ENCODE data around the gene SREBF2. TPM values are rescaled to one million over a fixed set of nuclear protein-coding genes. Genes with fewer than 3 reads are reported as not detected.

SREBF2 gene
- total RNA-seq, 1 experiment from 2014 or later, result 40.0 TPM

GRCh38 chr22:41873391-41873790 is 40.5 kb downstream of the SREBF2 start:
- Histone ChIP-seq H3K4me3 (ENCODE audit: low read length) (no peak overlapping the region), H2AFZ (ENCODE audit: low read length) (no peak overlapping the region), H3K27me3 (ENCODE audit: low read length) (no peaks in the 10 kb centered on the region), H3K9me3 (ENCODE audit: low read length) (no peaks in the 10 kb centered on the region), H3K4me2 (ENCODE audit: low read length) (no peak overlapping the region), H3K79me2 (ENCODE audit: low read length) (no peaks in the 10 kb centered on the region), H4K20me1 (ENCODE audit: low read length) (no peaks in the 10 kb centered on the region), H3K9me2 (replicated peaks; ENCODE audit: low read length) (no peaks in the 10 kb centered on the region), H3K27ac (ENCODE audit: low read length) (no peak overlapping the region), H3F3A (ENCODE audit: low read length, unreplicated experiment) (no peaks in the 10 kb centered on the region), H3K9ac (ENCODE audit: low read length) (no peak overlapping the region), H3K4me1 (ENCODE audit: insufficient read depth, low read length) (no peaks in the 10 kb centered on the region), H3K36me3 (ENCODE audit: low read depth, low read length) (peaks cover 44% of the 10 kb centered on the region)
- no TSS peak for BruUV-seq (replicated peaks)
- no peak for TF ChIP-seq CTCF (conservative IDR thresholded peaks at IDR 0.05; ENCODE audit: low read depth, low read length)
- no peak for TF ChIP-seq EZH2phosphoT487 (IDR thresholded peaks at IDR 0.05; ENCODE audit: borderline replicate concordance, low read length)
- TF ChIP-seq EZH2 (IDR thresholded peaks at IDR 0.05; ENCODE audit: low read length, unreplicated experiment), result no peak
- no peak for DNase-seq
- ATAC-seq, result no peak
- ChIA-PET CTCF (no interaction called here), POLR2A (ENCODE audit: unreplicated experiment) (interaction anchor here (0.7 kb wide), 1 partner anchor 41 kb away, joined by 3 read pairs; no protein-coding TSS in a partner anchor)
- intact Hi-C loops (cut with micrococcal nuclease), result no loop called here

GRCh38 chr22:41874090-41874489 is 41.2 kb downstream of the SREBF2 start:
- H3K4me2 ChIP-seq (ENCODE audit: low read length), result no peak overlapping the region
- no TSS peak for BruUV-seq (replicated peaks)
- no peak overlapping the region for H3K27ac ChIP-seq (ENCODE audit: low read length)
- H3K4me3 ChIP-seq (ENCODE audit: low read length), result no peak overlapping the region
- H3K9me2 ChIP-seq (replicated peaks; ENCODE audit: low read length), result no peaks in the 10 kb centered on the region
- TF ChIP-seq EZH2phosphoT487 (IDR thresholded peaks at IDR 0.05; ENCODE audit: borderline replicate concordance, low read length) (no peak), EZH2 (IDR thresholded peaks at IDR 0.05; ENCODE audit: low read length, unreplicated experiment) (no peak), CTCF (conservative IDR thresholded peaks at IDR 0.05; ENCODE audit: low read depth, low read length) (no peak)
- POLR2A ChIA-PET (ENCODE audit: unreplicated experiment), result no interaction called here
- CTCF ChIA-PET, result no interaction called here
- H3K4me1 ChIP-seq (ENCODE audit: insufficient read depth, low read length), result no peaks in the 10 kb centered on the region
- no peak overlapping the region for H2AFZ ChIP-seq (ENCODE audit: low read length)
- H3K9ac ChIP-seq (ENCODE audit: low read length), result no peak overlapping the region
- no peaks in the 10 kb centered on the region for H3K9me3 ChIP-seq (ENCODE audit: low read length)
- H3K27me3 ChIP-seq (ENCODE audit: low read length), result no peaks in the 10 kb centered on the region
- no peaks in the 10 kb centered on the region for H3K79me2 ChIP-seq (ENCODE audit: low read length)
- no peaks in the 10 kb centered on the region for H4K20me1 ChIP-seq (ENCODE audit: low read length)
- ATAC-seq (no peak), DNase-seq (no peak)
- intact Hi-C loops (cut with micrococcal nuclease), result no loop called here
- H3K36me3 ChIP-seq (ENCODE audit: low read depth, low read length), result peaks cover 44% of the 10 kb centered on the region
- no peaks in the 10 kb centered on the region for H3F3A ChIP-seq (ENCODE audit: low read length, unreplicated experiment)

- TF ChIP-seq EZH2 (IDR thresholded peaks at IDR 0.05; ENCODE audit: low read length, unreplicated experiment) (no peak), EZH2phosphoT487 (IDR thresholded peaks at IDR 0.05; ENCODE audit: borderline replicate concordance, low read length) (no peak), CTCF (conservative IDR thresholded peaks at IDR 0.05; ENCODE audit: low read depth, low read length) (no peak)
- no peak overlapping the region for H3K4me3 ChIP-seq (ENCODE audit: low read length)
- BruUV-seq (replicated peaks), result no TSS peak
- H3K36me3 ChIP-seq (ENCODE audit: low read depth, low read length), result peaks cover 43% of the 10 kb centered on the region
- DNase-seq (no peak), ATAC-seq (no peak)
- ChIA-PET CTCF (no interaction called here), POLR2A (ENCODE audit: unreplicated experiment) (no interaction called here)
- no peak overlapping the region for H3K27ac ChIP-seq (ENCODE audit: low read length)
- H3K4me2 ChIP-seq (ENCODE audit: low read length), result no peak overlapping the region
- no peaks in the 10 kb centered on the region for H3K9me3 ChIP-seq (ENCODE audit: low read length)
- H3K9ac ChIP-seq (ENCODE audit: low read length), result no peak overlapping the region
- H2AFZ ChIP-seq (ENCODE audit: low read length), result no peak overlapping the region
- H3K9me2 ChIP-seq (replicated peaks; ENCODE audit: low read length), result no peaks in the 10 kb centered on the region
- H4K20me1 ChIP-seq (ENCODE audit: low read length), result no peaks in the 10 kb centered on the region
- no peaks in the 10 kb centered on the region for H3K4me1 ChIP-seq (ENCODE audit: insufficient read depth, low read length)
- no peaks in the 10 kb centered on the region for H3K79me2 ChIP-seq (ENCODE audit: low read length)
- H3K27me3 ChIP-seq (ENCODE audit: low read length), result no peaks in the 10 kb centered on the region
- no peaks in the 10 kb centered on the region for H3F3A ChIP-seq (ENCODE audit: low read length, unreplicated experiment)
- intact Hi-C loops (cut with micrococcal nuclease), result no loop called here
These were observed 42.8 kb downstream of the SREBF2 start for GRCh38 chr22:41875531-41876270.

Data from PC-3 (cell line).